ENCODE data around the gene EPN3.

- TF ChIP-seq POLR2A (IDR thresholded peaks at IDR 0.05; ENCODE audit: low read depth, low read length) (no peak), POLR2AphosphoS5 (IDR thresholded peaks at IDR 0.05; ENCODE audit: low read depth, low read length) (no peak)
These were observed 60.8 kb downstream of the EPN3 start for GRCh38 chr17:50593321-50593720.
